Inflammatory macrophage (primary cell): ENCODE data around the gene CEP95.
"Not testable (repeated sequence)": the region's sequence is repeated elsewhere in the genome, so short reads cannot be mapped to it uniquely, and the experiment has no call there.

ENCODE experiments used
- DNase-seq, 2 donors: peaks; one replicate each; pipeline ENCODE4 v3.0.0-alpha.2; 2020 to 2022

The CEP95 gene

GRCh38 chr17:64574646-64575045 lies 67.9 kb downstream of the CEP95 start:
- DNase-seq, result no peak

- DNase-seq, result no peak
Measured at GRCh38 chr17:64575431-64575830, 68.7 kb downstream of the CEP95 start.

- DNase-seq, result not testable (repeated sequence)
Measured at GRCh38 chr17:64577025-64577424, 70.2 kb downstream of the CEP95 start.

- DNase-seq, result peak; percentile 27 to 58
Measured at GRCh38 chr17:64579917-64580316, 73.1 kb downstream of the CEP95 start.

- DNase-seq, result no peak
Measured at GRCh38 chr17:64580384-64581315, 73.9 kb downstream of the CEP95 start.

GRCh38 chr17:64583038-64583437 lies 76.3 kb downstream of the CEP95 start:
- DNase-seq, result no peak

GRCh38 chr17:64585146-64585545 lies 78.4 kb downstream of the CEP95 start:
- DNase-seq, result no peak
